Choroid plexus epithelial cell (primary cell): Measurements from ENCODE around the gene CENPX.
"Not testable (repeated sequence)": the region's sequence is repeated elsewhere in the genome, so short reads cannot be mapped to it uniquely, and the experiment has no call there.

Source experiments
- DNase-seq: peaks from one replicate; pipeline ENCODE4 v3.0.0-alpha.2; 2010; ENCODE audit warnings: low read depth
- H3K4me3 ChIP-seq: 2 replicates; pipeline ENCODE4 v1.5.1; 2011; ENCODE audit warnings: low read depth, mild to moderate bottlenecking, control low read depth, low read length, moderate library complexity
- CTCF ChIP-seq: conservative IDR thresholded peaks from 2 replicates; pipeline ENCODE4 v1.5.1; 2011; ENCODE audit warnings: low read depth, mild to moderate bottlenecking, control low read depth, inconsistent platforms, low read length, moderate library complexity

CENPX gene

DNA sequence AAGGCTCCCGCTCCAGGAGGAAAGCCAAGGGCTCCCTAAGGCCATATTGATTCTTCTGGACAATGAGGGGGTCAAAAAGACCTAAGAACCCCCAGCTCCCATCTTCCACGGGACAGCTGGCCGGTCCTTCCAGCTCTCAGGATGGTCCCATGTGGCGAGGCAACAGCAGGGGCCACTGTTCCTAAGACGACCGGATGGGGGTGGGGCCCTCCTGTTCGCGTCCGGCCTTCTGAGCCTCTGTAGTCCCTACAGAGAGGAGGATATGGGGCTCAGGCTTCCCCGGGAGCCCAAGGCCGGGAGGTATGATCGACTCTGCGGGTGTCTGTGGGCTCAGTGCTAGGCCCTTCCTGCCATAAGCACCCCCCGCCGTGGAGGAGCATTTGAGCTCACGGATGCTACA, 20.8 kb upstream of the CENPX start:
- no peak overlapping the region for H3K4me3 ChIP-seq
- no peak for TF ChIP-seq CTCF
- DNase-seq = no peak

DNA sequence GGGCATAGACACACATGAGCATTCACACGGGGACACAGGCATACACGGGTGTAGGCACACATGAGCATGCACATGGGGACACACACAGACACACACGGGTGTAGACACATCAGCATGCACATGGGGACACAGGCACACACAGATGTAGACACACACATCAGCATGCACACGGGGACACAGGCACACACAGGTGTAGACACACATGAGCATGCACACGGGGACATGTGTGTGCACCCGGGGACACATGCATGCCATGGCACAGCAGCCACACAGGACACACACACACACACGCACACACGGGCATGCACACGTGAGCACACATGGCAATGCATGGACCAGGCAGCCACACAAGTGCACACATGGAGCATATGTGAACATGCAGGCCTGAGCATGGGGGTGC, 20.0 kb upstream of the CENPX start:
- no peak overlapping the region for H3K4me3 ChIP-seq
- DNase-seq = no peak
- no peak for TF ChIP-seq CTCF

GRCh38 chr17:82041144-82041814, 18.6 kb upstream of the CENPX start:
- TF ChIP-seq CTCF = no peak
- no peak overlapping the region for H3K4me3 ChIP-seq
- DNase-seq = peak; percentile 32

GRCh38 chr17:82039695-82040299, 17.1 kb upstream of the CENPX start:
- DNase-seq = no peak
- no peak overlapping the region for H3K4me3 ChIP-seq
- no peak for TF ChIP-seq CTCF

GRCh38 chr17:82038796-82039409, 16.2 kb upstream of the CENPX start:
- not testable (repeated sequence) for DNase-seq, H3K4me3 ChIP-seq

DNA sequence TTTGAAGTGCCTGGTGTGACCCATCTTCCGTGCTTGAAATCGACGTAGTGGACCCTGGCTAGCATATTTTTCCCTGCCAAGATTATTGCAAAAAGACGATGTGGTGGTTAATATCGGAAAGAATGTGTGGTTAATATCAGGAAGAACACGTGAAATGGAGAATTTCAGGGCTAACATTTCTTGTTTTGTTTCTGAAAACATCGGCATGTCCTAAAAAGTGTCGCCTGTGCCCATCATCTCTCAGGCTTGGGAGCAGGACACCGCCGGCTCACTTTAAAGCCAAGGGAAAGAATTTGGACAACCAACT, 15.2 kb upstream of the CENPX start:
- peak overlapping the region; percentile 37 for H3K4me3 ChIP-seq
- DNase-seq = no peak
- no peak for TF ChIP-seq CTCF

DNA sequence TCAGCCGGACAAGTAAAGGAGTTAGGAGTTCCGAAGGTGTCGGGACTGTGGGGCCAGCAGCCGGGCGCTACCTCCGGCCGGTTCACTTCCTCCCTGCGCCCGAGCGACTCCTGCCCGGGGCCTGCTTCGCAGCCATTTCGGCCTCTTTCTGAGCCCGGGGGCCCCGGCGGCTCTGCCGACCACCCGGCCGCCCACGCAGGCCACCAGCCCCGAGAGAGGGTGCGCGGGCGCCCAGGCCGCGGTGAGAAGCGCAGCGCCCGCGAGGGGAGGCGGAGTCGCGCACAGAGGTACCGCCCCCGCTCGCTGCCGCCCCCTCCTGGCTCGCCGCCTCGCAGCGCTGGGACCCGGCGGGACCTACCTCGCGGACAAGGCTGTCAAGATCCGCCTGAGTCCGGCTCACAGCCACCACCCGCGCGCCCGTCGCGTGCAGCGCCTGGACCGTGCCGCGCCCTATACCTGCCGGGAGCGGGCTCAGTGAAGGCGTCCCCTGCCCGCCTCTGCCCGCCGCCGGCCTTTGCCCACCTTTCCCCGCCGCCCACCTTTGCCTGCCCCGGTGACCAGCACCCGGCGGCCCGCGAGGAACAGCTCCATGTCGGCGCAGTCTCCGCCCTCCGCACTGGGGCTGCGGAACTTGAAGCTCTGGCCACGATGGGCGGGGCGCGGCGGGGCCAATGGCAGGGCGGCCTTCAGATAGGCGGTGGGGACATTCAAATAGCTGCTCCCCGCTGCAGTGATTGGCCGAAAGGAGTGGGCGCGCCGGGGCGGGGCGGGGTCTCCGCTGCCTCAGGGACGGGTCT, 14.6 kb upstream of the CENPX start, which contains the start of gene DCXR:
Gene DCXR (minus strand): TSS at position 606 of the 797 bp plus-strand sequence. CDS start 15 bp downstream, at position 591.
- TF ChIP-seq CTCF = peak; percentile 53
- DNase-seq = peak; percentile 97
- peak within 1 kb of the TSS; percentile 68 for H3K4me3 ChIP-seq
